Measurements from ENCODE around the gene ACRV1. TPM values are rescaled to one million over a fixed set of nuclear protein-coding genes. Genes with fewer than 3 reads are reported as not detected.

ACRV1 gene
- polyA plus RNA-seq, 1 experiment = not detected

- Histone ChIP-seq H3K9me3 (ENCODE audit: control insufficient read depth, insufficient read depth, low read length) (no peaks in the 10 kb centered on the region), H3K4me3 (ENCODE audit: low read depth, low read length) (no peak overlapping the region), H3K27ac (ENCODE audit: low read depth, low read length) (no peak overlapping the region), H3K27me3 (ENCODE audit: control insufficient read depth, insufficient read depth, low read length) (no peaks in the 10 kb centered on the region)
- ChIA-PET POLR2A (no interaction called here), CTCF (no interaction called here)
- no peak for TF ChIP-seq CTCF (IDR thresholded peaks at IDR 0.05; ENCODE audit: low read depth, low read length)
- no peak for DNase-seq (ENCODE audit: low read depth, low spot score)
Observed at GRCh38 chr11:125667151-125667550, 13.5 kb downstream of the ACRV1 start.

GRCh38 chr11:125663910-125664309 lies 16.7 kb downstream of the ACRV1 start:
- CTCF ChIA-PET = no interaction called here
- H3K9me3 ChIP-seq (ENCODE audit: control insufficient read depth, insufficient read depth, low read length) = no peaks in the 10 kb centered on the region
- TF ChIP-seq CTCF (IDR thresholded peaks at IDR 0.05; ENCODE audit: low read depth, low read length) = no peak
- no peaks in the 10 kb centered on the region for H3K27me3 ChIP-seq (ENCODE audit: control insufficient read depth, insufficient read depth, low read length)
- DNase-seq (ENCODE audit: low read depth, low spot score) = no peak
- POLR2A ChIA-PET = no interaction called here
- no peak overlapping the region for H3K4me3 ChIP-seq (ENCODE audit: low read depth, low read length)
- H3K27ac ChIP-seq (ENCODE audit: low read depth, low read length) = no peak overlapping the region

GRCh38 chr11:125662689-125663088 lies 18.0 kb downstream of the ACRV1 start:
- POLR2A ChIA-PET = no interaction called here
- no peak for TF ChIP-seq CTCF (IDR thresholded peaks at IDR 0.05; ENCODE audit: low read depth, low read length)

GRCh38 chr11:125649465-125650166 lies 31.0 kb downstream of the ACRV1 start:
- CTCF ChIA-PET = interaction anchor here (0.6 to 0.9 kb wide), 3 partner anchors 23 to 1530 kb away, joined by 3 to 4 read pairs (median 3); no protein-coding TSS in a partner anchor
- POLR2A ChIA-PET = no interaction called here
- Histone ChIP-seq H3K4me3 (ENCODE audit: low read depth, low read length) (no peak overlapping the region), H3K27ac (ENCODE audit: low read depth, low read length) (no peak overlapping the region), H3K27me3 (ENCODE audit: control insufficient read depth, insufficient read depth, low read length) (no peaks in the 10 kb centered on the region), H3K9me3 (ENCODE audit: control insufficient read depth, insufficient read depth, low read length) (no peaks in the 10 kb centered on the region)
- no peak for DNase-seq (ENCODE audit: low read depth, low spot score)
- no peak for TF ChIP-seq CTCF (IDR thresholded peaks at IDR 0.05; ENCODE audit: low read depth, low read length)

More at GRCh38 chr11:125662689-125663088, 18.0 kb downstream of the ACRV1 start:
- Histone ChIP-seq H3K27ac (ENCODE audit: low read depth, low read length) (no peak overlapping the region), H3K27me3 (ENCODE audit: control insufficient read depth, insufficient read depth, low read length) (no peaks in the 10 kb centered on the region), H3K9me3 (ENCODE audit: control insufficient read depth, insufficient read depth, low read length) (no peaks in the 10 kb centered on the region), H3K4me3 (ENCODE audit: low read depth, low read length) (no peak overlapping the region)
- CTCF ChIA-PET = no interaction called here
- DNase-seq (ENCODE audit: low read depth, low spot score) = no peak

GRCh38 chr11:125645871-125646270 lies 34.8 kb downstream of the ACRV1 start:
- no peak for TF ChIP-seq CTCF (IDR thresholded peaks at IDR 0.05; ENCODE audit: low read depth, low read length)
- ChIA-PET POLR2A (no interaction called here), CTCF (no interaction called here)

More at GRCh38 chr11:125645871-125646270, 34.8 kb downstream of the ACRV1 start:
- H3K4me3 ChIP-seq (ENCODE audit: low read depth, low read length) = no peak overlapping the region
- no peaks in the 10 kb centered on the region for H3K9me3 ChIP-seq (ENCODE audit: control insufficient read depth, insufficient read depth, low read length)
- H3K27ac ChIP-seq (ENCODE audit: low read depth, low read length) = no peak overlapping the region
- DNase-seq (ENCODE audit: low read depth, low spot score) = no peak
- no peaks in the 10 kb centered on the region for H3K27me3 ChIP-seq (ENCODE audit: control insufficient read depth, insufficient read depth, low read length)

Data from AG04450 (cell line).